Upper lobe of left lung (tissue), 6 donors: ENCODE measurements around the gene CALM3. TPM values are rescaled to one million over a fixed set of nuclear protein-coding genes. Genes with fewer than 3 reads are reported as not detected.

Experiments used
- ATAC-seq, 2 donors: fragments of 200-7000 bp; cut with Tn5 transposase; one replicate each; pipeline ENCODE4 v1.9.1; 2022; ENCODE audit warnings: mild to moderate bottlenecking in 2 of 2, moderate library complexity in 2 of 2; ENCODE audit not compliant: low FRiP score in 2 of 2
- DNase-seq, 2 donors: peaks; one replicate each; pipeline ENCODE4 v3.0.0-alpha.2; 2019 to 2020
- H3K27ac ChIP-seq, 4 donors: fragments of 200-600 bp; sonication (generic); one replicate each; pipeline ENCODE4 v1.5.1; 2016 to 2019
- H3K27me3 ChIP-seq, 4 donors: fragments of 200-600 bp; sonication (generic); one replicate each; pipeline ENCODE4 v1.5.1; 2017 to 2019
- H3K36me3 ChIP-seq, 4 donors: fragments of 200-600 bp; sonication (generic); one replicate each; pipeline ENCODE4 v1.5.1; 2016 to 2019
- H3K4me1 ChIP-seq, 4 donors: fragments of 200-600 bp; sonication (generic); one replicate each; pipeline ENCODE4 v1.5.1; 2018 to 2019
- H3K4me3 ChIP-seq, 4 donors: fragments of 200-600 bp; sonication (generic); one replicate each; pipeline ENCODE4 v1.5.1; 2017 to 2019; ENCODE audit warnings: mild to moderate bottlenecking in 2 of 4, moderate library complexity in 1 of 4
- H3K9me3 ChIP-seq, 4 donors: fragments of 200-600 bp; sonication (generic); one replicate each; pipeline ENCODE4 v1.5.1; 2018 to 2019
- CTCF ChIP-seq, 6 experiments: fragments of 450-650 bp in 4 of 6; fragments of 200-600 bp in 2 of 6; sonication (generic) in 2 of 6; IDR thresholded peaks; one replicate each; pipeline ENCODE4 v1.5.1; 2016 to 2019; ENCODE audit warnings: antibody characterized with exemption in 6 of 6
- EP300 ChIP-seq, 4 donors: sonication (generic); formaldehyde crosslinking; IDR thresholded peaks; one replicate each; pipeline ENCODE4 v1.5.1; 2017; ENCODE audit warnings: antibody characterized with exemption in 4 of 4, control low read depth in 2 of 4
- POLR2A ChIP-seq, 4 donors: fragments of 450-650 bp; IDR thresholded peaks; one replicate each; pipeline ENCODE4 v1.5.1; 2016 to 2017; ENCODE audit warnings: antibody characterized with exemption in 4 of 4, mild to moderate bottlenecking in 2 of 4
- POLR2AphosphoS5 ChIP-seq, 2 donors: sonication (generic); formaldehyde crosslinking; IDR thresholded peaks; one replicate each; pipeline ENCODE4 v1.5.1; 2017; ENCODE audit warnings: antibody characterized with exemption in 2 of 2
- WGBS, 2 donors: methylation state at CpG; one replicate each; pipeline ENCODE4 v1.1.5; 2017 to 2018; 5-methylcytosine and 5-hydroxymethylcytosine counted together
- total RNA-seq, 6 donors: library from RNA; depleted of rRNA in 4 of 6; stranded (reverse); fragments of >200 nt in 4 of 6; gene quantifications; one replicate each; pipeline versions ENCODE4 v1.1.0 to v1.2.1, GENCODE V29; 2016 to 2021
- donor health status: DM: no; HTN: no; CAD: no; lungs with moderate emphysema.
- donor health status: DM: no; HTN: yes; CAD: no; lungs with severe emphysema.

The CALM3 gene
- total RNA-seq, 6 donors from 2014 or later: 74.4 to 176 (median 123) TPM

DNA sequence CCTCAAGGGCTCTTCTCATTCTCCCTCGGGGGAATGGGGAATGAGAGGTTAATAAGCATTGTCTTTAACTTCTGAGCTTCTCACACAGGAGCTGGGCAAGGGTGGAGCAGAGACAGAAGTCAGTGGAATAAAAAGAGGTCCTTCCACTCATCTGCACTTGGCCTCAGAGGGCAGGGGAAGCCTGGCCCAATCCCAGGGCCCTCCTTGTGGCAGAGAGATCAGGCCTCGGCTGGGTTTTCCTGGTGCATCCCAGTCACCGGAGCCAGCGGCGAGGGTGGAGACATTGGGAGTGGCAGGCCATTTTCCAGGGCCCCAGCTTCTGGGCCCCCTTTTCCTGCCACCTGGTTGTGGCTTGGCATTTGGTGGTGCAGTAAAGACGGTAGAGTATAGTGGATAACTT is 10.6 kb downstream of the CALM3 start:
- ATAC-seq (no peak), DNase-seq (no peak)
- peaks cover 20 to 44% (median 39%) of the 10 kb centered on the region in 4 donors for H3K36me3 ChIP-seq
- no peaks in the 10 kb centered on the region for H3K9me3 ChIP-seq
- H3K27me3 ChIP-seq: no peaks in the 10 kb centered on the region
- 68 to 82% methylated on average over 6 of the region's 6 CpGs for WGBS, 2 donors
- H3K4me3 ChIP-seq: no peak overlapping the region
- H3K27ac ChIP-seq: no peak overlapping the region
- TF ChIP-seq POLR2A (IDR thresholded peaks at IDR 0.05) (no peak), CTCF (IDR thresholded peaks at IDR 0.05) (no peak), EP300 (IDR thresholded peaks at IDR 0.05) (no peak), POLR2AphosphoS5 (IDR thresholded peaks at IDR 0.05) (no peak)
- H3K4me1 ChIP-seq: peaks cover 4 to 23% (median 18%) of the 10 kb centered on the region in 4 donors

GRCh38 chr19:46613525-46613924 is 12.4 kb downstream of the CALM3 start:
- Histone ChIP-seq H3K4me3 (no peak overlapping the region), H3K27ac (no peak overlapping the region), H3K27me3 (no peaks in the 10 kb centered on the region), H3K9me3 (no peaks in the 10 kb centered on the region), H3K4me1 (peaks cover 16 to 31% (median 27%) of the 10 kb centered on the region in 4 donors), H3K36me3 (peaks cover 9 to 27% (median 22%) of the 10 kb centered on the region in 4 donors)
- ATAC-seq (no peak), DNase-seq (no peak)
- WGBS, 2 donors: 92 to 93% methylated on average over 22 of the region's 22 CpGs
- TF ChIP-seq EP300 (IDR thresholded peaks at IDR 0.05) (no peak), POLR2A (IDR thresholded peaks at IDR 0.05) (no peak), CTCF (IDR thresholded peaks at IDR 0.05) (no peak)

- peak in 1 of 2 donors; percentile 82 for DNase-seq
- Histone ChIP-seq H3K4me1 (peaks cover 23 to 38% (median 32%) of the 10 kb centered on the region in 4 donors), H3K27ac (no peak overlapping the region), H3K9me3 (no peaks in the 10 kb centered on the region), H3K36me3 (peaks cover 3 to 20% (median 15%) of the 10 kb centered on the region in 4 donors), H3K27me3 (no peaks in the 10 kb centered on the region), H3K4me3 (no peak overlapping the region)
- TF ChIP-seq POLR2AphosphoS5 (IDR thresholded peaks at IDR 0.05): no peak
- TF ChIP-seq CTCF (IDR thresholded peaks at IDR 0.05): peak; percentile 81 to 94 (median 88)
- peak; percentile 91 to 93 for ATAC-seq
- 8 to 10% methylated on average over 10 to 12 of the region's 12 CpGs for WGBS, 2 donors
Observed at GRCh38 chr19:46614114-46614722, 13.1 kb downstream of the CALM3 start.

DNA sequence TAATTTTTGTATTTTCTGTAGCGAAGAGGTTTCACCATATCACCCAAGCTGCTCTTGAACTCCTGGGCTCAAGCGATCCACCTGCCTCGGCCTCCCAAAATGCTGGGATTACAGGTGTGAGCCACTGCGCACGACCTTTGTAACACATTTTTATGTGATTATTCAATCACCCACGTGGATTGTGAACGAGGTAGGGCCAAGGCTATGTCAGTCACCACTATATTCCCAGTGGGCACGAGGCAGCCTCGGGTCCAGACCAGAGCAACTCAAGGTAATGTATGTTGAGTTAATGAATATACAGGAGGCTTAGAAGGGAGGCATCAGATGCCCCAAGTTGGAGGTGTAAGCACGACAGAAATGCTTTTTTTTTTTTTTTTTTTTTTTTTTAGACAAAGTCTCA is 14.8 kb downstream of the CALM3 start:
- Histone ChIP-seq H3K9me3 (no peaks in the 10 kb centered on the region), H3K27ac (no peak overlapping the region), H3K36me3 (peaks cover 0 to 2% (median 0%) of the 10 kb centered on the region in 4 donors), H3K27me3 (no peaks in the 10 kb centered on the region), H3K4me3 (no peak overlapping the region), H3K4me1 (peaks cover 34 to 46% (median 43%) of the 10 kb centered on the region in 4 donors)
- no peak for TF ChIP-seq POLR2AphosphoS5 (IDR thresholded peaks at IDR 0.05)
- no peak for TF ChIP-seq CTCF (IDR thresholded peaks at IDR 0.05)
- TF ChIP-seq EP300 (IDR thresholded peaks at IDR 0.05): no peak
- TF ChIP-seq POLR2A (IDR thresholded peaks at IDR 0.05): no peak
- 82 to 87% methylated on average over 10 of the region's 10 CpGs for WGBS, 2 donors
- ATAC-seq (no peak), DNase-seq (no peak)
